GM12875 (cell line): ENCODE results near the gene GOT1.
A peak's percentile ranks its signal among the peaks of the same experiment; 100 is the strongest.

ENCODE experiments used
- H3K4me3 ChIP-seq: one replicate; pipeline ENCODE4 v1.5.1; 2011; ENCODE audit warnings: low read depth, low read length, control low read depth
- CTCF ChIP-seq: IDR thresholded peaks from 2 replicates; pipeline ENCODE4 v1.5.1; 2011; ENCODE audit warnings: low read depth, mild to moderate bottlenecking, control low read depth, inconsistent platforms, low read length, moderate library complexity, borderline replicate concordance; ENCODE audit not compliant: insufficient read depth

GOT1 gene

GRCh38 chr10:99433378-99434020, 3.1 kb upstream of the GOT1 start:
- no peak for TF ChIP-seq CTCF
- no peak overlapping the region for H3K4me3 ChIP-seq

- TF ChIP-seq CTCF, result no peak
- H3K4me3 ChIP-seq, result no peak overlapping the region
Measured at GRCh38 chr10:99432881-99433280, 2.5 kb upstream of the GOT1 start.

- no peak overlapping the region for H3K4me3 ChIP-seq
- TF ChIP-seq CTCF, result no peak
Measured at GRCh38 chr10:99432047-99432446, 1.6 kb upstream of the GOT1 start.

GRCh38 chr10:99431190-99431760, 851 bp upstream of the GOT1 start:
- TF ChIP-seq CTCF, result no peak

GRCh38 chr10:99430116-99430450, 341 bp downstream of the GOT1 start:
- TF ChIP-seq CTCF, result no peak
- peak overlapping the region; percentile 70 for H3K4me3 ChIP-seq

More at GRCh38 chr10:99431190-99431760, 851 bp upstream of the GOT1 start:
- H3K4me3 ChIP-seq, result peak overlapping the region; percentile 70

- peak overlapping the region; percentile 70 for H3K4me3 ChIP-seq
- TF ChIP-seq CTCF, result no peak
Measured at GRCh38 chr10:99429517-99430095, 818 bp downstream of the GOT1 start.
